Retina (tissue), 1 donor: ENCODE results near the gene TMEM11.
"Not testable (repeated sequence)": the region's sequence is repeated elsewhere in the genome, so short reads cannot be mapped to it uniquely, and the experiment has no call there.

ENCODE experiments used
- DNase-seq: peaks from one replicate; pipeline ENCODE4 v3.0.0-alpha.2; 2016

TMEM11 gene

GRCh38 chr17:21210411-21211076, 3.4 kb downstream of the TMEM11 start:
- DNase-seq = no peak

GRCh38 chr17:21209511-21210175, 4.3 kb downstream of the TMEM11 start:
- DNase-seq = no peak

GRCh38 chr17:21208352-21208751, 5.6 kb downstream of the TMEM11 start:
- DNase-seq = no peak

- DNase-seq = no peak
Measured at GRCh38 chr17:21204935-21205334, 9.0 kb downstream of the TMEM11 start.

GRCh38 chr17:21202512-21202911, 11.4 kb downstream of the TMEM11 start:
- DNase-seq = no peak

- no peak for DNase-seq
Measured at GRCh38 chr17:21201874-21202273, 12.1 kb downstream of the TMEM11 start.

GRCh38 chr17:21201298-21201595, 12.7 kb downstream of the TMEM11 start:
- DNase-seq = no peak

- DNase-seq = no peak
Measured at GRCh38 chr17:21200590-21201297, 13.2 kb downstream of the TMEM11 start.

GRCh38 chr17:21199856-21200255, 14.1 kb downstream of the TMEM11 start:
- DNase-seq = peak; percentile 57

- no peak for DNase-seq
Measured at GRCh38 chr17:21199311-21199710, 14.7 kb downstream of the TMEM11 start.

GRCh38 chr17:21198411-21198810, 15.6 kb downstream of the TMEM11 start:
- no peak for DNase-seq

GRCh38 chr17:21196126-21196525, 17.8 kb downstream of the TMEM11 start:
- no peak for DNase-seq

- no peak for DNase-seq
Measured at GRCh38 chr17:21194703-21195102, 19.3 kb downstream of the TMEM11 start.

GRCh38 chr17:21194226-21194625, 19.7 kb downstream of the TMEM11 start:
- DNase-seq = no peak

GRCh38 chr17:21193031-21193430, 20.9 kb downstream of the TMEM11 start:
- no peak for DNase-seq

GRCh38 chr17:21192414-21192813, 21.5 kb downstream of the TMEM11 start:
- DNase-seq = not testable (repeated sequence)

GRCh38 chr17:21191698-21192097, 22.3 kb downstream of the TMEM11 start:
- DNase-seq = no peak

GRCh38 chr17:21190078-21190477, 23.9 kb downstream of the TMEM11 start:
- DNase-seq = no peak

GRCh38 chr17:21189361-21189760, 24.6 kb downstream of the TMEM11 start:
- DNase-seq = no peak

- no peak for DNase-seq
Measured at GRCh38 chr17:21186399-21187187, 27.4 kb downstream of the TMEM11 start.

GRCh38 chr17:21185061-21185460, 28.9 kb downstream of the TMEM11 start:
- DNase-seq = no peak

- no peak for DNase-seq
Measured at GRCh38 chr17:21184570-21184969, 29.4 kb downstream of the TMEM11 start.

GRCh38 chr17:21183468-21183867, 30.5 kb downstream of the TMEM11 start:
- no peak for DNase-seq
